ENCODE results near the gene CTNNBL1. TPM values are rescaled to one million over a fixed set of nuclear protein-coding genes. Genes with fewer than 3 reads are reported as not detected.

CTNNBL1 gene
- total RNA-seq, 1 donor from 2014 or later = 32.8 TPM

GRCh38 chr20:37856932-37857660, 163.3 kb downstream of the CTNNBL1 start:
- peak; percentile 14 for DNase-seq

- no peak for DNase-seq
Measured at GRCh38 chr20:37859406-37860171, 165.8 kb downstream of the CTNNBL1 start.

GRCh38 chr20:37863289-37863688, 169.5 kb downstream of the CTNNBL1 start:
- DNase-seq = no peak

GRCh38 chr20:37864298-37864697, 170.5 kb downstream of the CTNNBL1 start:
- DNase-seq = no peak

- DNase-seq = no peak
Measured at GRCh38 chr20:37866051-37866450, 172.2 kb downstream of the CTNNBL1 start.

GRCh38 chr20:37867289-37868195, 173.7 kb downstream of the CTNNBL1 start:
- no peak for DNase-seq

GRCh38 chr20:37868851-37869333, 175.1 kb downstream of the CTNNBL1 start:
- no peak for DNase-seq

GRCh38 chr20:37869334-37869861, 175.6 kb downstream of the CTNNBL1 start:
- DNase-seq = no peak

GRCh38 chr20:37870294-37870693, 176.5 kb downstream of the CTNNBL1 start:
- DNase-seq = no peak

- DNase-seq = no peak
Measured at GRCh38 chr20:37871751-37872150, 177.9 kb downstream of the CTNNBL1 start.

GRCh38 chr20:37872161-37872560, 178.3 kb downstream of the CTNNBL1 start:
- no peak for DNase-seq

- no peak for DNase-seq
Measured at GRCh38 chr20:37873884-37874283, 180.1 kb downstream of the CTNNBL1 start.

GRCh38 chr20:37875460-37876175, 181.8 kb downstream of the CTNNBL1 start:
- DNase-seq = no peak

GRCh38 chr20:37876863-37877262, 183.0 kb downstream of the CTNNBL1 start:
- DNase-seq = no peak

GRCh38 chr20:37877832-37878772, 184.3 kb downstream of the CTNNBL1 start:
- DNase-seq = no peak

GRCh38 chr20:37878835-37879599, 185.2 kb downstream of the CTNNBL1 start:
- DNase-seq = no peak

GRCh38 chr20:37879843-37880242, 186.0 kb downstream of the CTNNBL1 start:
- no peak for DNase-seq

GRCh38 chr20:37880726-37881591, 187.1 kb downstream of the CTNNBL1 start:
- DNase-seq = peak; percentile 29

Measured in dermis blood vessel endothelial cell (primary cell).